Rectal smooth muscle tissue (tissue), 1 donor: Measurements from ENCODE around the gene C1R.

Experiments
- H3K27ac ChIP-seq: one replicate; pipeline ENCODE4 v1.7.0; 2013; ENCODE audit warnings: low read depth, low read length, inconsistent platforms
- H3K27me3 ChIP-seq: one replicate; pipeline ENCODE4 v1.7.0; 2013; ENCODE audit warnings: low read length; ENCODE audit not compliant: control insufficient read depth, insufficient read depth
- H3K36me3 ChIP-seq: one replicate; pipeline ENCODE4 v1.7.0; 2013; ENCODE audit warnings: low read length; ENCODE audit not compliant: control insufficient read depth, insufficient read depth
- H3K4me1 ChIP-seq: one replicate; pipeline ENCODE4 v1.7.0; 2013; ENCODE audit warnings: low read length; ENCODE audit not compliant: control insufficient read depth, insufficient read depth
- H3K4me3 ChIP-seq: one replicate; pipeline ENCODE4 v1.7.0; 2013; ENCODE audit warnings: low read length
- H3K9ac ChIP-seq: one replicate; pipeline ENCODE4 v1.7.0; 2013; ENCODE audit warnings: low read length

C1R gene

GRCh38 chr12:7068994-7069346 is 23.3 kb downstream of the C1R start:
- H3K9ac ChIP-seq: no peak overlapping the region
- H3K27me3 ChIP-seq: no peaks in the 10 kb centered on the region
- H3K36me3 ChIP-seq: peaks cover 13% of the 10 kb centered on the region
- H3K27ac ChIP-seq: peak overlapping the region; percentile 70
- no peak overlapping the region for H3K4me3 ChIP-seq
- H3K4me1 ChIP-seq: peaks cover 8% of the 10 kb centered on the region

GRCh38 chr12:7068240-7068993 is 23.8 kb downstream of the C1R start:
- H3K27ac ChIP-seq: peak overlapping the region; percentile 70
- no peak overlapping the region for H3K9ac ChIP-seq

GRCh38 chr12:7067096-7067495 is 25.1 kb downstream of the C1R start:
- Histone ChIP-seq H3K9ac (no peak overlapping the region), H3K4me1 (peaks cover 8% of the 10 kb centered on the region), H3K36me3 (peaks cover 13% of the 10 kb centered on the region), H3K4me3 (no peak overlapping the region), H3K27me3 (no peaks in the 10 kb centered on the region), H3K27ac (no peak overlapping the region)

More at GRCh38 chr12:7068240-7068993, 23.8 kb downstream of the C1R start:
- H3K27me3 ChIP-seq: no peaks in the 10 kb centered on the region
- peaks cover 8% of the 10 kb centered on the region for H3K4me1 ChIP-seq
- no peak overlapping the region for H3K4me3 ChIP-seq
- peaks cover 13% of the 10 kb centered on the region for H3K36me3 ChIP-seq

GRCh38 chr12:7066596-7066995 is 25.6 kb downstream of the C1R start:
- Histone ChIP-seq H3K27ac (no peak overlapping the region), H3K9ac (no peak overlapping the region), H3K4me1 (peaks cover 10% of the 10 kb centered on the region), H3K36me3 (peaks cover 13% of the 10 kb centered on the region), H3K27me3 (no peaks in the 10 kb centered on the region), H3K4me3 (no peak overlapping the region)

GRCh38 chr12:7065073-7065623 is 27.1 kb downstream of the C1R start:
- Histone ChIP-seq H3K4me1 (peaks cover 11% of the 10 kb centered on the region), H3K9ac (no peak overlapping the region), H3K27ac (no peak overlapping the region), H3K36me3 (peaks cover 5% of the 10 kb centered on the region), H3K4me3 (no peak overlapping the region), H3K27me3 (no peaks in the 10 kb centered on the region)

DNA sequence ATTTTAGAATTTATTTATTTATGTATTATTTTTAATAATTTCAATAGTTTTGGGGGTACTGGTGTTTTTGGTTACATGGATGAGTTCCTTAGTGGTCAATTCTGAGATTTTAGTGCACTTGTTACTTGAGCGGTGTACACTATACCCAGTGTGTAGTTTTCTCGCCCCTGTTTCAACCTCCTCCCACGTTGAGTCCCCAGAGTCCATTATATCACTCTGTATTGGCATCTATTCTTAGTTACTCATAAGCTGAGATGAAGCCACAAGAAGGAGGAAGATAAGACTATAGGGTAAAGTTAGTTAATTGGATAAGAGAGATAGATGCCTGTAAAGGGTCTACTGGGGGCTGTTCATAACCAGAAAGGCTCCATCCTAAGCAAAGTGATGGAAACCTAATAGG is 27.7 kb downstream of the C1R start:
- peaks cover 3% of the 10 kb centered on the region for H3K36me3 ChIP-seq

GRCh38 chr12:7061596-7061995 is 30.6 kb downstream of the C1R start:
- H3K36me3 ChIP-seq: peaks cover under 1% of the 10 kb centered on the region
- H3K9ac ChIP-seq: no peak overlapping the region
- peak overlapping the region; percentile 54 for H3K4me3 ChIP-seq
- H3K27ac ChIP-seq: peak overlapping the region; percentile 78
- no peaks in the 10 kb centered on the region for H3K27me3 ChIP-seq
- peaks cover 9% of the 10 kb centered on the region for H3K4me1 ChIP-seq

More for the DNA sequence above, 27.7 kb downstream of the C1R start:
- Histone ChIP-seq H3K9ac (no peak overlapping the region), H3K27ac (no peak overlapping the region), H3K4me1 (peaks cover 17% of the 10 kb centered on the region), H3K27me3 (no peaks in the 10 kb centered on the region), H3K4me3 (no peak overlapping the region)

DNA sequence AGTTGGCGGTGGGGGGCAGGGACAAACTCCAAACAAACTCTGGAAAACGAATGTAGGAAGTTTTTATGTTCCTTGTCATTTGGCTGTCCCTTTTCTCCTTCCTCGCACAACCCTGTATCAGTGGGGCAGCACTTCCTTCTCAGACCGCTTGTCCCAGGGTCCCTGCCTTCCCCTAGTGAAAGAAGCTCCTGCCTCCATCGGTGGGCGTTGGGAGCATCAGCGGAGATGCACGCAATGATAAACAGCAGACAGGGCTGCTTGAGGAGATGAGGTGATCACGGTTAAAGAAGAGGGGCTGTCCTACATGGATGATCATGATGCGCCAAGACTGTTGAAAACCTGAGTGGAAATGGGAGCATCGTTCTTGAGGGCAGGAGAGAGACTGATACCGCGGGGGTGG is 31.1 kb downstream of the C1R start:
- Histone ChIP-seq H3K4me1 (peaks cover 9% of the 10 kb centered on the region), H3K27me3 (no peaks in the 10 kb centered on the region), H3K4me3 (peak overlapping the region; percentile 54), H3K9ac (peak overlapping the region; percentile 7), H3K27ac (peak overlapping the region; percentile 78), H3K36me3 (no peaks in the 10 kb centered on the region)

DNA sequence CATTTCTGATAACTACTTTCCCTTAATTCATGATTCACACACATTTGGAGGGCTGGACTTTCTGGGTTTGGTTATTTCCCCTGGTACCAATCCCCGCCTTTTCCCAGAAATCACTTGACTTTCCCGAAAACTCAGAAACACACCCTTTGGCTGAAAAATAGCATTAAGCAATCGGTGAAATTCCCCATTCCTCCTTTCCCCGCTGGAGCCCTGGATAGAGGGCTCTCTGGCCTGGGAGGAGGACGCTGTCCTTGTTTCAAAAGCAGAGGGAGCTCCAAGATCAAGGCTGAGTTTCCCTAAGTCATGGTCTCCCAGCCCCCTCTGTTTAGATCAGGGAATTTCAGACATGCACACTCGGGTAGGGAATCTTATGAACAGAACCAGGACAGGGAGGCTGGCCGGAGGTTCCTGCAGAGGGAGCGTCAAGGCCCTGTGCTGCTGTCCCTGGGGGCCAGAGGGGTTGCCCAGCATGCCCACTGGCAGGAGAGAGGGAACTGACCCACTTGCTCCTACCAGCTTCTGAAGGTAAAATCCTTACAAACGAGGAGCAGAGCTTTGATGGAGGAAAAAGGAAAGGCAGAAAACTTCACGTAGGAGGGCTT is 31.8 kb downstream of the C1R start, which contains the start of gene C1S:
Gene C1S (plus strand): TSS at position 366 of the 602 bp plus-strand sequence. CDS start 1,195 bp downstream, outside the sequence.
- Histone ChIP-seq H3K9ac (peak within 1 kb of the TSS; percentile 7), H3K4me1 (peaks cover 9% of the 10 kb centered on the region), H3K27me3 (no peaks in the 10 kb centered on the region), H3K27ac (peak within 1 kb of the TSS; percentile 78), H3K36me3 (no peaks in the 10 kb centered on the region), H3K4me3 (peak within 1 kb of the TSS; percentile 54)

DNA sequence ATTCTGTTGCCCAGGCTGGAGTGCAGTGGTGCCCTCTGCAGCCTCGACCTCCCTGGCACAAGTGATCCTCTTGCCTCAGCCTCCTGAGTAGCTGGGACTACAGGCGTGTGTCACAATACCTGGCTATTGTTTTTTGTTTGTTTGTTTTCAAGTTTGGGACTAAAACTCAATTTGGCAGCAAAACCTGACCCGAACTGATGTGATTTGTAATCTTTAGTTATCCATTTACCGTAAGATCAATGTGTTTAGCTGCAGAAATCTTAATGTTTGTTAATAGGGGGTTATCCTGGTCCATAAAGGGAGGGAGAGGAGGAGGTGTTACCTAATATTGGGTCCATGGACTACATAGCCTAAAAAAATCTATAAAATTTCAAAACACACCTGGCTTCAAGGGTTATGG is 32.5 kb downstream of the C1R start:
- no peak overlapping the region for H3K4me3 ChIP-seq
- peak overlapping the region; percentile 78 for H3K27ac ChIP-seq
- no peaks in the 10 kb centered on the region for H3K27me3 ChIP-seq
- H3K36me3 ChIP-seq: no peaks in the 10 kb centered on the region
- H3K9ac ChIP-seq: no peak overlapping the region
- H3K4me1 ChIP-seq: peaks cover 9% of the 10 kb centered on the region

DNA sequence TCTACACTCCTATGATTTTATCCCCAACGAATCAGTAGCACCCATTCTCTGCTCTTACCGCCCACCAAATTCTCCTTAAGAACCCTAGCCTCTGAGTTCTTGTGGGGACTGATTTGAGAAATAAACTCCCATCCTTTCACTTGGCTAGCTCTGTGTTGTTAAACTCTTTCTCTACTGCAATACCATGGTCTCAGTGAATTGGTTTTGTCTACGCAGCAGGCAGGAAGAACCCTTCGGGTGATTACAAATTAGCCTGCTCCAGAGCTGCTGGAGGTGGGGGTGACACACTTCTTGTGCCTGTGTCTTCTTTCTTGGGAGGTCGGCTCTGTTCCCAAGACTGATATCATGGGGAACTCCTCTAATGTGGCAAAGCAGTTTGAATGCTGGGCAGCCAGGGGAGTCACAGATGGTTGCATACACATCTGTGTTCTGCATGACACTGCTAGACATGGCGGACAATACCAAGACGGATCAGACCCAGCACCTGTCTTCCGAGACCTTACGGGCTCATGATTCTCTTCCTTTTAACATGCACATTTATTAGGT is 33.3 kb downstream of the C1R start:
- Histone ChIP-seq H3K36me3 (no peaks in the 10 kb centered on the region), H3K27ac (no peak overlapping the region), H3K4me1 (peaks cover 9% of the 10 kb centered on the region), H3K9ac (no peak overlapping the region), H3K27me3 (no peaks in the 10 kb centered on the region), H3K4me3 (no peak overlapping the region)

DNA sequence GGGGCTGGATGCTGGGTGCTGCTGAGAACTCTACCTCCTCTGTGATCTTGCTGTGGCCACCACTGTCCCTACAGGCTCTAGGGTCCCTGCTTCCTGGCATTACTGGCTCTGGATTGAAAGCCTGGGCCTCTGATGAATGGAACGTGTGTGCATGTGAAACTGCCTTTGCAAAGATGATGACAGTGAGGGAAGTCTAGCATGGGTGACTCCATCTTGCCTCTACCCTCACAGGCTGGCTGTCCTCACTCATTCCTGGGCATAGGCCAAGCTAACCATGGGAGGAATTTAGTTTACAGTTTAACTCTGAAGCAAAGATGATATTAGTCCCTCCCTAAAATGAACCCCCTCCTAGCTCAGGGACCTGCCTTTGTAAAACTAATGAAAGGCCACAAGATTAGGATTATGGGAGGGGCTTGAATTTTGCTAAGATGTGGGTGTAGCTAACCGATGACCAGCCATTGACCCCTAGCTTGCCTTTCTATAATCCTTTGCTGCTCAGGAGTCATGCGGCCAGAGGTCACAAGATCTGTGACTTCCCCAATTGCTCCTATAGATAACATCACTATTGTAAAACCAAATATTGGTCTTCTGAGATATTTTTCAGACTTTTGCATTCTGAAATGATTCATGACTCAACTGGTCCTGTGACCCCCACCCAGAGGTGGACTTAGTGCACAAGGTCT is 33.9 kb downstream of the C1R start:
- H3K9ac ChIP-seq: no peak overlapping the region
- no peaks in the 10 kb centered on the region for H3K27me3 ChIP-seq
- no peak overlapping the region for H3K27ac ChIP-seq
- no peaks in the 10 kb centered on the region for H3K36me3 ChIP-seq
- H3K4me3 ChIP-seq: no peak overlapping the region
- H3K4me1 ChIP-seq: peaks cover 9% of the 10 kb centered on the region
